Measurements from ENCODE around the gene ZBTB7B. TPM values are rescaled to one million over a fixed set of nuclear protein-coding genes. Genes with fewer than 3 reads are reported as not detected.

The ZBTB7B gene
- total RNA-seq, 1 experiment from 2014 or later, result 18.9 TPM

DNA sequence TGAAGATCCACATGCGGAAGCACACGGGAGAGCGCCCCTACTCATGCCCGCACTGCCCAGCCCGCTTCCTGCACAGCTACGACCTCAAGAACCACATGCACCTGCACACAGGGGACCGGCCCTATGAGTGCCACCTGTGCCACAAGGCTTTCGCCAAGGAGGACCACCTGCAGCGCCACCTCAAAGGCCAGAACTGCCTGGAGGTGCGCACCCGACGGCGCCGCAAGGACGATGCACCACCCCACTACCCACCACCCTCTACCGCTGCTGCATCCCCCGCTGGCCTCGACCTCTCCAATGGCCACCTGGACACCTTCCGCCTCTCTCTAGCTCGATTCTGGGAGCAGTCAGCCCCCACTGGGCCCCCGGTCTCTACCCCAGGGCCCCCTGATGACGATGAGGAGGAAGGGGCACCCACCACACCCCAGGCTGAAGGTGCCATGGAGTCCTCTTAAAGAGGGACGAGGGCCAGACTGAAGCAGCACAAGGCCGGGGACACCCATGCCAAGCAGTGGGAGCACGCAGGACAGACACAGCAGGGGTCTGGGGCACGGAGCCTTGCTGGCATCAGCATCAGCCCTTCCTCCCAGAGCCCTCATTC is 13.7 kb downstream of the ZBTB7B start:
- DNase-seq (ENCODE audit: low read depth), result no peak

DNA sequence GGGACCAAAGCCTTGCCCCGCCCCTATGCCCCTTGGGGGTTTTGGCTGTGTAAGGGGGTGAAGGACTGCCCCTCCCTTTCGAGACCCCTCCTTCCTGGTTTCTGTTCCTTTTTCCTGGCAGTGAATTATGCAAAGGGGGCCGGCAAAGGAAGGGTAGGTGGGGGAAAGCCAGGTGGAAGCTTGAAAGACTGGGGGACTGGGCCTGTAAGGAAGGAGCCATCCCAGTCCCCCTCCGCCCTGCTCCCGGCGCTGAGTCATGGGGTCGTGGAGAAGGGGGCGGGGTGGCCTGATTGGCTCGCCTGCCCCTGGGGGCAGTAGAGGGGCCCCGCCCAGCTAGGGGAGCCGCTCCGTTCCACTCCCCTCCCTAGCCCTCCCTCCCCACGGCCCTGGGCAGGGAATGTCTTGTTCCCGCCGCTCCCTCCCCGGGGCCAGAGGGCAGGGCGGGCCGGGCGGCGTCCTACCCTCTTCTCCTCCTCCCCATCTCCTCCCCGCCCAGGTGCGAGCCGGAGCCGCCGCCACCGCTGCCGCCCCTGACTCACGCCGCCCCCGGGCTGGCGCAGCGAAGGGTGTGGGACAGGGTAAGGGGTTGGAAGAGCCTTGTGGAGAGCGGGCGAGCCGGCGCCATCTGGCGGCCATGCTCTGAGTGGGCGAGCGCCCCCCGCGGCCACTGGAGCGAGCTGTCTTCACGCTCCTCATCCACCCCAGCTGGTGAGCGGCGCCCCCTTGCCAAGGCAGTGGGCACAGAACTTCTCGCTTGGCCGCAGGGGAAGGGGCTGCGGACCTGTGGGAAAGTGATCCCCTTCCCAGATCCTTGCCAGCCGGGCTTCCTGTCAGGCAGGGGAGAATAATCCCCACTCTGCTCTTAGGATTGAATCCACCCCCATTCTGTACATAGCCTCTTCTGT is 14.7 kb downstream of the ZBTB7B start:
- DNase-seq (ENCODE audit: low read depth), result peak; percentile 90

DNA sequence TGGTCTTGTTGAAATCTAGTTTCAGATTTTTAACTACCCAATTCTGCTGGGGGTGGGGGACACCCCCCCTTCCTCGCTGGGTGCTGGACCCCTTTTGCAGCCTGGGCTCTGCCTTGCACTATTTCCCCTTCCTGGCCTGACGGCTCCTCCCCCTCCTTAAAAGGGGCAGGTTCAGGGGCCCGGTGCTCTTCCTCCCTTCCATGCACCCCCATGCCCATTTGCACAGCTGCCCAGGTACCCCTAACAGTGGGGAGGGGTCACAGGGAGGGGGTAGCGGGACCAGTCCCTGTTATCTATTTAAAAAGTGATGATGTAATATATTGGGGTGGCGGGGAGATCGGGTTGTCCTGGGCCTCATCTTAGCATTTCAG is 15.3 kb downstream of the ZBTB7B start:
- no peak for DNase-seq (ENCODE audit: low read depth)

DNA sequence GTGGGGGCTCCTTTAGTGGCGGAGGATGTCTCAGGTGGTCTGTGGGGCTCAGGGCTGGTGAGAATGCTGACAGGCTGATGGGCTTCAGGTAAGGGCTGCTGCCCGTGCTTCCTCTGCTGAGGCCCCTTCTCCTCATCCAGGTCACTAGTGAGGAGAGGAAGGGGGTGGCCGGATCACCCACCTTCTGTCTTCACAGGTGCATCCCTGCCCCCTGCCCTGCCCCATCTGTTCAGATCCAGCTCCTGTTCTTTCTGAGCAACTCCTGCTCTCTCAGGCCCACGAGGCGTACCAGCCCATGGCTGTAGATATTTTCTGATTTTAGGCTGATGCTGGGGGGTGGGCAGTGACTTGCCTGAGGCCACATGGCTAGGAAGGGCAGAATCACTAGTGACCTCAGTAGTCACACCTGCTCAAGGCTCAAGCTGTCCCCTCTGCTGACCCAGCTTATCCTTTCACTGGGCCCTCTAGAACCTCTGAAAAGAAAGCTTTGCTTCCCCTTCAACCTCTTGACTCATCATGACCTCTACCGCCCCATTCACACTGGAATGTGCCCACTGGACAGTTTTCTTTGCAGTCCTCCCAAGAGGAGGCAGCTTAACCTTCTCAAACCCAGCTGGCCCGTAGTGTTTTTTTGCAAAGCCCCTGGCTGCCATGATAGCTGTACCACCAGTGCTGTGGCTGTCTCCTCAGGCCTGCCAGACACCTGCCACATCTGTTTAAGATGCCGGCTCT is 16.2 kb downstream of the ZBTB7B start:
- DNase-seq (ENCODE audit: low read depth), result peak; percentile 68

DNA sequence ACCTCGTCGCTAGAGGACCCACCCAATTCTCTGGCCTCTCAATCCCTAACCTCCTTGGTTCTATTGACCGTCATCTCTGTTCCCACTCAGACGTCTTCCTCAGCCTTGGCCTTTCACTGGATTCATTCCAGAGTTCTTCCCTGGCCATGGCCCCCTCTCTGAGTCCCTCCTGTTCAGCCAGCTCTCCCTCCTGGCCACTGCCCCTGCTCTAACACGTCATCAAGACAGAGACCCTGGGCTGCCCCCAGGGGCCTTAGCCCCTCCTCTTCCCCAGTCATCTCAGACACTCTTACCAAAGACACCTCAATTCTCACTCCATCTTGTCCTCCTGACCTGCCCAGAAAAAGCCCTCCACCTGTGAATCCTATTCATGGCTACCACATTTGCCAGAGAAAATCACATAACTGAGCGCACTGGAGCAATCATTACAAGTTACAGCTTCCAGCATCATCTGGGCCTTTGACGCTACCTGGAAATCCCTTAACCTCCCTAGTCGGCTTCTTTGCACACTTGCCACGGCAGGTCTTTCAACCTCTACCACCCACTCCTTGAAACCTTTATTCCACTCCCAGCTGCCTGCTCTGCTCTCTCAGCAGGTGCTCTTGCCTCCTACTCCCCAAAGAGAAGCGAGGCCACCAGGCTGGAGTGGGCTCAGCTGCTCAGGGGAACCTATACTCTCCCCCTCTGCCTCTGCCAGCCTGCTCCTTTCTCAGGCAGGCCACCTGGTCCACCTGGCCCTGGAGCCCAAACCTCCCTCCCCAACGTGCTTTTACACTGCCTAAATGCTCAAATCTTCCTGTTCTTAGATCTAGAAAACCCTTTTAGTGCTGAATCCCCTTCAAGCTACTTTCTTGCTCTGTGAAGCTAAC is 17.0 kb downstream of the ZBTB7B start:
- DNase-seq (ENCODE audit: low read depth), result no peak

DNA sequence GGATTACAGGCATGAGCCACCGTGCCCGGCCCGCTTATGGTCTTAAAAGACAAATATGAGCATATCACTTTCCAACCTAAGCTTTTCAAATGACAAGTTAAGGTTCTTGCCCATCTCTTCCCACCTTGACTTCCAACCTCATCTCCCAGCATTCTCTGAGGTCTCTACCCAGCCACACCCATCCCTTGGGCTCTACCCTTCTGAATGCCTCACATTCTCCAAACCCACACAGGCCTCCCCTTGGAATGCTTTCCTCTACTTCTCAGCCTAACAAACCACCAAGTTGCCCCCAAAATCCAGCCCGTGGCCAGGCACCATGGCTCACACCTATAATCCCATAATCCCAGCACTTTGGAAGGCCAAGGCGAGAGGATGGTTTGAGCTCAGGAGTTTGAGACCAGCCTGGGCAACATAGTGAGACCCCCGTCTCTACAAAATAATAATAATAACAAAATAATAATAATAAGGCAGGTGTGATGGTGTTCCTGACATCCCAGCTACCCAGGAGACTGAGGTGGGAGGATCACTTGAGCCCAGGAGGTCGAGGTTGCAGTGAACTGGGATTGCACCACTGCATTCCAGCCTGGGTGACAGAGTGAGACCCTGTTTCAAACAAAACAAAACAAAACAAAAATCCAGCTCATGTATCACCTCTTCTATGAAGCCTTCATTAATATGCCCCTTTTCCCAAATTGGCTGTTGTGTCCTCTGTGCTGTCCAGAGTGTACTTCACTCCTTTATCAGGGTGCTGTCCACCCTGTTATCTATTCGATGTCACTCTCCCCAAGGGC is 19.7 kb downstream of the ZBTB7B start:
- DNase-seq (ENCODE audit: low read depth), result no peak

DNA sequence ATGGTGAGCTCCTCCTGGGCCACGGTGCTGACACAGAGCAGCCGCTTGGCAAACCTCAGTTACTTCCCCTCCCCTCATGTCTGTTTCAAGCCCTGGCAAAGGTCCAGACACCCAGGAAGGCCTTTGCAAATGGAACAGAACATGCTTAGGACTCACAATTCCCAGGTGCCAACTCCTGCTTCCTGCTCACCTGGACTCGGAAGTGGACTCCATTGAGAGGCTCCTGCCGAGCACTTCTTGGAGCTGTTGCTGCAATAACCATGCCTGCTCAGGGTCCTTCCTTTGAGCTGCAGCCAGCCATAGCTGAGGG is 20.3 kb downstream of the ZBTB7B start:
- DNase-seq (ENCODE audit: low read depth), result no peak

DNA sequence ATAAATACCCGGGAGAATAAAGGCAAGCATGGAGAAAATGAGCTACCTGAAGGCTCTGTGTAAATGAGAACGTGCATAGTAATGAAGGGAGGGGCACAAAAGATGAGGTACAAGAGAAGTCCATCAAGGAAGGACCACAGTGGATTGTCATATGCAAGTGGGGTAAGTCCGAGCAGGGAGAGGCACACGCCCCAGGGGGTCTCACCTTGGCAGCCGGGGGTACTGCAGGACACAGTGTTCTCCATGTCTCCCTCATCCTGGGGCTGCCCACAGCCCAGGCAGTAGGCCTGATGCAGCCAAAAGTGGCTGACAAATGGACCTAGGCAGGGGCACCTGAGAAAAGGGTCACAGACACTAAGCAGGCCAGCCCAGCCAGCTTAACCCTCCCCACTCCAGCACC is 21.0 kb downstream of the ZBTB7B start:
- no peak for DNase-seq (ENCODE audit: low read depth)

DNA sequence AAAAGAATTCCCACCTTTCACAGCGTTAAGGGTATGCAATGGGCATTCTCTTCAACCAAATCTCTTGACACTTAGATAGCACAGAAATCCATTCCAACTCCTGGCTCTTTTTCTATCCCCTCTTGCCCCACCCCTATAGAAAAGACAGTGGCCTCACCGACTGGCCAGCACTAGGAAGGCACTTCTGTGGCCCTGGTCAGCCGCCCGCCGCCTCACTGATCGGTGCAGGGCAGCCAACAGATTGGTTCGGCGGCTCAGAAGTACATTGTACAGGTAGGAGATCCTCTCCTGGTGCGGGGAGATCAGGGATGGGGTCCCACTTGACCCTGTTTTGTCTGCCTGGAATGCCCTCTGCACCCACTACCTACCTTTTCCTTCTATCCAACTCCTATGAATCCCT is 21.7 kb downstream of the ZBTB7B start:
- no peak for DNase-seq (ENCODE audit: low read depth)

DNA sequence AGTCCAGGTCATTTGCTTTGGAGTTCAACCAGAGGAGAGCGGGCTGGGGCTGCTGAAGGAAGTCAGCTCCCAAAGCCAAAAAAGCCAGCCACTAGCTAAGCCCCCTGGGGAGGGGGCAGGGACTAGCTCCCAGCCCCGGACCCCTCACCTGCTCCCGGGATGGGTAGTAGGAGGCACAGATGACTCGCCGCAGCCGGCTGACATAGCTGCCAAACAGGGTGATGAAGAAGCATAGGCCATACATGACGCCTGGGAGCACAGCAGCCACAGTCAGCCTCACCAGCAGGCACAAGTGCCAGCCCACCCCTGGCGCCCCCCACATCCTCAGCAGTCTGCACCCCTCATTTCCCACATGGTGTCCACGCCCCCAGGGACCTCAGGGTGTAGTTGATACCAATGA is 23.6 kb downstream of the ZBTB7B start:
- no peak for DNase-seq (ENCODE audit: low read depth)

DNA sequence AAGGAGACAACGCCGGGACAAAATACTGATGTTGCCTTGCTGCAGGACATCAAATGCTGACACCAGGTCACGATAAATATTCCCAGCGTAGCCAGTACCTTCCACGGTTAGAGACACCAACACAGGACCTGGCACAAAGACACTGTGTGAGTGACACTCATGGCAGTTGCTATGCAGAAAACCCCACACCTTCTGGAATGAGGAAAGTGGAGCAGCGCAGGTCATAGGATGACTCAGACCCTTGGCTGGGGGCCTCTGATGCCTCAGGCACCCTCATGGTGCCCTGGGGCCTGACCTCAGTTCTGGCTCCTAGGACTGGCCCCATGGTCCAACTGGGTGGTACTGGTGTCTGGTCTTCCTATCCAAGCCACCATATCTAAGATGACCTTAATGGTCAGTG is 24.0 kb downstream of the ZBTB7B start:
- DNase-seq (ENCODE audit: low read depth), result peak; percentile 12

DNA sequence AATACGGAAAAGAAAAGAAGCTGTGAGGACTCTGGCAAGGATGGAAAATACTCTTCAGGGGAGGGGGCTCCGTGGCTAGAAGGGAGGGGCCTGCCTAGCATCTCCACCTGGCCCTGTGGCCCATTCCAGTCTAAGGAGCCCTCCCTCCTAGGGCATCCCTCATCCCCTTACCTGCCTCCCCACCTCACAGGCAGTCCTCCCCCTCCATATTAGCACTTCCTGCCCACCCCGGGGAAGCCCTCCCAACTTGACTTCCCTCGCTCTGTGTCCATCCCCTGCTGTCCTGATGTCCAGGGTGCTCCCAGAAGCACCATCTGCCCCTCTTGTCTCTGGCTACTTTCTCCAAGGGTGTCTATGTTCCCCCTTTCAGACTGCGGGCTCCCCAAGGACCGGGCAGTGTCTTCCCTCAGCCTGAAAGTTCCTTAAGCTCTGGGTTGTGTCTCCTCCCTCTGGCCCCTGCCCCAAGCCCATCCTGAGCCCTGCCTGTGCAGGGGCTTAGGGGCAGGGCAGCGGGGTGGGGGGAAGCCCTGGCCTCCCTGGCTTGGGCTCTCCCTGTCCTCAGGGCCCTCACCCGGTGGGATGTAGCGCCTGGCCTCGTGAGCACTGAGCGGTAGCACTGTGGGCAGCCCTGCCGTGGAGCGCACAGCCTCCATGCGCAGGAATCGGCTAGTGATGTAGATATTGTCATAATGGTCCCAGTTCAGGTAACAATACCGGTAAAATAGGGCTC is 27.1 kb downstream of the ZBTB7B start:
- no peak for DNase-seq (ENCODE audit: low read depth)

DNA sequence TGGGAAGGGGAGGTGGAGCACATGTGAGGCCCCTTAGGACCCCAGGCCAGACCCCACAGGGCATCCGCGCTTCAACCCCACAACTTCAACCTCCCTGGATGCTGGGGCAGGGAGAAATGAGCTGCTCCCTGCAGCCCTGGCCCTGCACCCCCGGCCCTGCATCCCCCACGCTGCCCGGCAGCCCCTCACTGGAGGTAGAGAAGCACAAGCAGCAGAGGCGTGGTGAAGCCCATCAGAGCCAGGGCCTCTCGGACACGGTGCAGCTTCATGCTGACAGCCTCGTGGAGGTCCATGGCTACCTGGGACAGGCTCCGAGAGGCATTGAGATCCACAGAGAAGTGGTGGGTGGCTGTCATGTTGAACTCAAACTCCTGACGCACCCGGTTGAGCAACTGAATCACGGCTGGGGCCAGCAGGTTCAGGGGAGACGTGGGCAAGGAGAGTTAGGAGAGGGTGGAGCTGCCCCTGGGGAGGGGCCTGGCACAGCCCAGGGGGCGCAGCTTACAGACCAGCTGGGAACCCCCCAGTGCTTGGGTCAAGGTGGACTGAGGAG is 27.7 kb downstream of the ZBTB7B start:
- no peak for DNase-seq (ENCODE audit: low read depth)

DNA sequence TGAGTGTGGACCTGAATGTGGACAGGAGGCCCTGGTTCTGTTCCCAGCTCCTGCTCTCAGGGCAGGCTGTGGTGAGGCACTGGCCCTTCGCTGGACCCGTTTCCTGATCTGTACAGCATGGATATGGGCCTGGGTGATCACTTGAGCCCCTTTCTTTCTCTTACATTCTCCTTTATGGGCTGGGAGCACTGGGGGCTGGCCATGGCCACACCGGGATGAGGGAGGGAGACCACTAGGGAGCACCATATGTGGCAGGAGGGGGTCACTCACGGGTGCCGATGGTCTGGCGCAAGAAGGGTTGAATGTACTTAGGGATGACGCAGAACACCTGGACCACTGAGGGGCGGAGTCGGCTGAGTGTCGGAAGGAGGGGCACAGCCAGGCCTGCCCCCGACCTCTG is 28.3 kb downstream of the ZBTB7B start:
- no peak for DNase-seq (ENCODE audit: low read depth)

DNA sequence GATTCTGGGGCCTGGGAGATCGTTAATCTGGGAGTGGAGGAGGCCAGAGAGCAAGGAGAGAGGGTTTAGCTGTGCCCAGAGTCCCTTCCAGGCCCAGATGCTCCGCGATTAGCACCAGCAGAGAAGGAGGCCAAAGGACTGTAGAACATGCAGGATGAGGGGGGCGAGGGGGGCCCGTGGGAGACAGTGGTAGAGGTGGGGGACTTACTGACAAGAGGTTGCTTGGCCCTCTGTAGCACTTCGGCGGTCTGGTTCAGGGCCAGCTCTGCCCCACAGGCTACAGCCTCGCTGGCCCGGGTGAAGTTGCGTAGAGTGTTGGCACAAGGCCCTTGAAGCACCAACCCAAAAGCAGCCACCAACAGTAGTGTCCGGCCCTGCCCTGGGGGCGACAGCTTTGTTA is 30.3 kb downstream of the ZBTB7B start:
- DNase-seq (ENCODE audit: low read depth), result no peak

DNA sequence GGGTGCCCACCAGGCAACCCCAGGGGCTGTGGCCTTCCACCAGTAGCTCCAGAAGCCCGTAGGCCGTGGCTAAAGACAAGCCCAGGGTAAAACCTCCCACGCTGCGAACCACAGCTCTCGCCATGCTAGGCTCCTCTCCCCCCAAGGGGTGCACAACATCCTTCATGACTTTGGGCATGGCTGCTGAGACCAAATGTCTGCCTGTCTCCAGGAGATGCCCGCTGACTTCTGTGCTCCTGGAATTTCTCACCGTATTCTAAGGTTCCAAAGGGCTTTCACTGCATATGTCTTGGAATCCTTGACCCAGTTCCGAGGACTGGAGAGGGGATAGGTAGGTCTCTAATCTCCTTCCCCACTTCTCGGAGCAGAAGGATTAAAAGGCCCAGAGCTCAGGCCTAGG is 30.9 kb downstream of the ZBTB7B start, which contains the start of the genes DCST1 and DCST2:
TSS of gene DCST1 (plus strand) at position 301 of the 400 bp plus-strand sequence. CDS start 213 bp downstream, outside the sequence.
TSS of gene DCST2 (minus strand) at position 258 of the 400 bp plus-strand sequence. CDS start at position 178, 80 bp downstream.
- no peak for DNase-seq (ENCODE audit: low read depth)

DNA sequence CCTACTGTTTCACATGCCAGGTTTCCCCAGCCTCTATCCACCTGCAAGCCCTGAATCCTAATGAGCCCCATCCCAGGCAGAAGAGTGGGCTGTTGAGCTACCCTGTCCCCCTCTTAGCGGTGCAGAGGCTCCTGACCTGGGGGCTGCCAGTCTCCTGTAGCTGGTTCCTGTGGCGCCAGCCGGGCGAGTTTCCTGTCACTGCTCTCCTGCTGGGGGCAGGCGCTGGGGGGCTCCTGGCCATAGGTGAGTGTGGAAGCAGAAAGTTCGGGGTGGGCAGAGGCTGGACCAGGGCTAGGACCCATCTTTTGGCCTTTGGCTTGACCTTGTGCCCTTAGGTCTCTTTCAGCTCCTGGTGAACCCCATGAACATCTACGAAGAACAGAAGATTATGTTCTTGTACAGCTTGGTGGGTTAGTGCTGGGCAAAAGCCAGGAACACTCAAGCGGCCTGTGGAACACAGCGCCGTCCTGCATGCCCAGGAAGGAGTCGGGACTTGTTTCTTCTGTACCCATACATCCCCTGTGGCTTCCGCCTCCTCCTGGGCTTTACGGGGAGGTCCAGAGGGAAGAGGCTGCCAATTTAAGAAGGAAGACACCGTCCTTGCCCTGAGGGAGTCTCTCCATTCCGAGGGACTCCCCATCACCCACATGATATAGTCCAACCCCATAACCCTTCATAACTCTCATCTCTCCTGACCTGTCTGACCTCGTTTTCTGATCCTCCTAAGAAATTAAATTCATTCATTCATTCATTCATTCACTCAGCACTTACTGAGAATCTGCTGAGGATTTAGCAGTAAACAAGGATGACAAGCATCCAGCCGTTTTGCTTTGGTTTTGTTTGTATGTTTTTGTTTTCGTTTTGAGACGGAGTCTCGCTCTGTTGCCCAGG is 32.0 kb downstream of the ZBTB7B start:
- DNase-seq (ENCODE audit: low read depth), result no peak

DNA sequence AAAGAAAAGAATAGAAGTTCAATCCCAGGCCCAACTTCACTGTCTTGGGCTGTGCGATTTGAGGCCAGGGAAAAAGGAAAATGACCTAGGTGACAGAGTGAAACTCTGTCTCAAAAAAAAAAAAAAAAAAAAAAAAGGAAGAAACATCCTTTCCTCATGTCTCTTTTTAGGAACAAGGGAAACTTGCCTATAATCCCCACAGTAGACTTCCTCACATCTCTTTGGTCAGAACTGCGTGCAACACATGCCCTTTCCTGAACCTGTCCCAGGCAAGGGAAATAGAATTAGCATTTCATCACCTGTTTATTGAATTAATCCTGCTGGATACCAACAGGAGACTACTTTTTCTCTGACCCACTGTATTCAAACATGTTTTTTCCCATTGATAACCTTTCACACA is 33.3 kb downstream of the ZBTB7B start:
- DNase-seq (ENCODE audit: low read depth), result no peak

DNA sequence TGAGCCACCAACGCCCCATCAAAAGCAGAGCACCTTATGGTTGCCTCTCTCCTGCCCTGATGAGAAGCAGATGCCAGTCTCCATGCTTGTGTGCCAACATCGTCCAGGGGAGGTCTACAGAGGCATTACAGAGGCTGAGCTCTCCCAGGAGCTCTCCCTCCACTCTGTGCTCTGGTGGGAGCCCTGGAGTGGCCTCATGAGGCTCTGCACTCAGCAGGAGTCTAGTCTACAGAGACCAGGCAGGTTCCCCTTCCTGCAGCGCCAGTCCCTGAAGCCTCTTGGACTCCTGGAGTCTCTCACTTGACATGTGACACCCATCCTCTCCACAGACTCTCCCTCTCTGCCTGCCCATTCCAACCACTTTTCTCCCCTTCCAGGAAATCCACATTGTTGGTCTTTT is 34.4 kb downstream of the ZBTB7B start:
- DNase-seq (ENCODE audit: low read depth), result no peak

All from LHCN-M2 (cell line).